ENCODE data around the gene SIGLEC1.

DNA sequence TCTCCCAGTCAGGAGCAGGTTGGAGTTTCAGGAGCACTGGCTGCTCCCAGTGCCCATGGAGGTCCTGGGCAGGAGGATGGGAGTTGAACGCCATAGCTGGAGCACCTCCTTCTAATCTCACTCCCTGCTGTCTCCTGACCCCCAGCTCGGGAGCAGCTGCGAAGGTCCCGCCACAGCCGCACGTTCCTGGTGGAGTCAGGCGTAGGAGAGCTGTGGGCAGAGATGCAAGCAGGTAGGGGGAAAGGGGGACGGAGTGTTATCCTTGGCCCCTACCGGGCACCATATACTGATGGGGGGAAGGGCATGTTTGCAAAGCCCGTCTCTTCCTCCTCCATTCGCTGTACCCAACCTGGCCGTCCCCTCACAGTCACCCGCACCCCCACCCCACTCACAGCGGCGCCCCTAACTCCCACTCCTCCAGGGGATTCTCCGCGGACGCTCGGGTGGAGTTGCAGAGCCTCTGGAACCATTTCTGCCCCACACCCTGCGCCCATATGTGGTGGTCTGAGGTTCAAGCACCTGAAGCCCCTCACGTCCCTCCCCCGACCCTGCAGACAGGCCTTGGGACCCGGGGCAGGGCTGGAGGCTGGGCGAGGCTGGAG lies 36.8 kb upstream of the SIGLEC1 start:
- no peak for TF ChIP-seq RFX5 (IDR thresholded peaks at IDR 0.05; ENCODE audit: borderline replicate concordance, low read depth, low read length)
- TF ChIP-seq, protein P1, sequence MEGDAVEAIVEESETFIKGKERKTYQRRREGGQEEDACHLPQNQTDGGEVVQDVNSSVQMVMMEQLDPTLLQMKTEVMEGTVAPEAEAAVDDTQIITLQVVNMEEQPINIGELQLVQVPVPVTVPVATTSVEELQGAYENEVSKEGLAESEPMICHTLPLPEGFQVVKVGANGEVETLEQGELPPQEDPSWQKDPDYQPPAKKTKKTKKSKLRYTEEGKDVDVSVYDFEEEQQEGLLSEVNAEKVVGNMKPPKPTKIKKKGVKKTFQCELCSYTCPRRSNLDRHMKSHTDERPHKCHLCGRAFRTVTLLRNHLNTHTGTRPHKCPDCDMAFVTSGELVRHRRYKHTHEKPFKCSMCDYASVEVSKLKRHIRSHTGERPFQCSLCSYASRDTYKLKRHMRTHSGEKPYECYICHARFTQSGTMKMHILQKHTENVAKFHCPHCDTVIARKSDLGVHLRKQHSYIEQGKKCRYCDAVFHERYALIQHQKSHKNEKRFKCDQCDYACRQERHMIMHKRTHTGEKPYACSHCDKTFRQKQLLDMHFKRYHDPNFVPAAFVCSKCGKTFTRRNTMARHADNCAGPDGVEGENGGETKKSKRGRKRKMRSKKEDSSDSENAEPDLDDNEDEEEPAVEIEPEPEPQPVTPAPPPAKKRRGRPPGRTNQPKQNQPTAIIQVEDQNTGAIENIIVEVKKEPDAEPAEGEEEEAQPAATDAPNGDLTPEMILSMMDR (IDR thresholded peaks at IDR 0.05; ENCODE audit: control extremely low read depth in 1 of 3, insufficient read depth in 1 of 3, low read depth in 1 of 3, low read length in 3 of 3), result no peak
- TF ChIP-seq, protein P2, sequence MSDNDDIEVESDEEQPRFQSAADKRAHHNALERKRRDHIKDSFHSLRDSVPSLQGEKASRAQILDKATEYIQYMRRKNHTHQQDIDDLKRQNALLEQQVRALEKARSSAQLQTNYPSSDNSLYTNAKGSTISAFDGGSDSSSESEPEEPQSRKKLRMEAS (IDR thresholded peaks at IDR 0.05), result no peak
- TF ChIP-seq JUND (IDR thresholded peaks at IDR 0.05; ENCODE audit: low read length), result no peak
- TF ChIP-seq EP300 (IDR thresholded peaks at IDR 0.05; ENCODE audit: borderline replicate concordance in 1 of 2, low read depth in 2 of 2, low read length in 2 of 2), result no peak
- TF ChIP-seq POLR2AphosphoS5 (IDR thresholded peaks at IDR 0.05; ENCODE audit: low read depth, low read length), result no peak
- TF ChIP-seq, protein P3, sequence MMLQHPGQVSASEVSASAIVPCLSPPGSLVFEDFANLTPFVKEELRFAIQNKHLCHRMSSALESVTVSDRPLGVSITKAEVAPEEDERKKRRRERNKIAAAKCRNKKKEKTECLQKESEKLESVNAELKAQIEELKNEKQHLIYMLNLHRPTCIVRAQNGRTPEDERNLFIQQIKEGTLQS (IDR thresholded peaks at IDR 0.05; ENCODE audit: insufficient read depth, low read depth, low read length), result no peak
- TF ChIP-seq MAFK (IDR thresholded peaks at IDR 0.05; ENCODE audit: low read depth, low read length), result no peak
- no peak for TF ChIP-seq CBX8 (IDR thresholded peaks at IDR 0.05; ENCODE audit: borderline replicate concordance, low read depth, low read length)
- TF ChIP-seq EGR1 (IDR thresholded peaks at IDR 0.05; ENCODE audit: borderline replicate concordance, low read depth, low read length), result no peak

Measured in H1 (cell line).